IMR-90 (cell line): Measurements from ENCODE around the gene INPP1. TPM values are rescaled to one million over a fixed set of nuclear protein-coding genes. Genes with fewer than 3 reads are reported as not detected.

Source experiments
- ATAC-seq: fragments of 200-7000 bp; cut with Tn5 transposase; 2 replicates; pipeline ENCODE4 v1.9.1; 2020; ENCODE audit warnings: low read depth, mild to moderate bottlenecking, moderate library complexity
- BruUV-seq: library from RNA; stranded (reverse); fragments of 400-500 nt; replicated peaks from 2 replicates; lab custom pipeline; 2021; lab: Mats Ljungman, UMichigan
- CTCF ChIA-PET: fragments of 300-600 bp; formaldehyde crosslinking; extraction: SDS; loops from one replicate; lab custom pipeline; 2021; ENCODE audit warnings: antibody characterized with exemption; lab: Yijun Ruan, JAX
- POLR2A ChIA-PET: fragments of 300-600 bp; sonication (Branson Sonifier 250); formaldehyde crosslinking; loops from one replicate; lab custom pipeline; 2022; ENCODE audit warnings: antibody characterized with exemption; ENCODE audit not compliant: unreplicated experiment; lab: Charles Lee
- DNase-seq: peaks from one replicate; pipeline ENCODE4 v3.0.0; 2013
- H2AFZ ChIP-seq: replicated peaks from 2 replicates; pipeline ENCODE3; 2013; ENCODE audit warnings: low read length, mild to moderate bottlenecking; ENCODE audit not compliant: poor library complexity
- H2AK5ac ChIP-seq: 2 replicates; pipeline ENCODE4 v1.6.1; 2013; ENCODE audit warnings: low read depth, low read length, inconsistent platforms
- H2AK9ac ChIP-seq: replicated peaks from 2 replicates; pipeline ENCODE3; 2013; ENCODE audit warnings: mild to moderate bottlenecking, low read depth, low read length, moderate library complexity; ENCODE audit not compliant: poor library complexity
- H2BK120ac ChIP-seq: 2 replicates; pipeline ENCODE4 v1.6.1; 2013; ENCODE audit warnings: low read depth, low read length, inconsistent platforms
- H2BK15ac ChIP-seq: 3 replicates; pipeline ENCODE4 v1.6.1; 2013; ENCODE audit warnings: low read depth, low read length, inconsistent platforms
- H2BK20ac ChIP-seq: 2 replicates; pipeline ENCODE4 v1.6.1; 2013; ENCODE audit warnings: low read depth, mild to moderate bottlenecking, inconsistent platforms, low read length, moderate library complexity
- H2BK5ac ChIP-seq: 2 replicates; pipeline ENCODE4 v1.6.1; 2013; ENCODE audit warnings: mild to moderate bottlenecking, low read depth, low read length, inconsistent platforms; ENCODE audit not compliant: poor library complexity, severe bottlenecking
- H3K14ac ChIP-seq: replicated peaks from 2 replicates; pipeline ENCODE4 v1.6.1; 2013; ENCODE audit warnings: low read depth, low read length, inconsistent platforms
- H3K18ac ChIP-seq: 2 replicates; pipeline ENCODE4 v1.6.1; 2013; ENCODE audit warnings: low read depth, low read length, control low read depth
- H3K23ac ChIP-seq: 2 replicates; pipeline ENCODE4 v1.6.1; 2013; ENCODE audit warnings: low read depth, low read length, inconsistent platforms
- H3K27ac ChIP-seq: 2 replicates; pipeline ENCODE4 v1.5.1; 2013; ENCODE audit warnings: mild to moderate bottlenecking, control low read depth, low read length; ENCODE audit not compliant: insufficient read depth
- H3K27me3 ChIP-seq: 2 replicates; pipeline ENCODE4 v1.6.1; 2013; ENCODE audit warnings: low read length; ENCODE audit not compliant: control insufficient read depth, insufficient read depth
- H3K36me3 ChIP-seq: 2 replicates; pipeline ENCODE4 v1.6.1; 2013; ENCODE audit warnings: low read length, mixed read lengths; ENCODE audit not compliant: control insufficient read depth, insufficient read depth
- H3K4ac ChIP-seq: 2 replicates; pipeline ENCODE4 v1.6.1; 2013; ENCODE audit warnings: low read depth, low read length, inconsistent platforms
- H3K4me1 ChIP-seq: 2 replicates; pipeline ENCODE4 v1.6.1; 2013; ENCODE audit warnings: low read length, mixed read lengths; ENCODE audit not compliant: control insufficient read depth, insufficient read depth
- H3K4me2 ChIP-seq: 2 replicates; pipeline ENCODE4 v1.6.1; 2013; ENCODE audit warnings: low read depth, mild to moderate bottlenecking, control low read depth, low read length, moderate library complexity
- H3K4me3 ChIP-seq: 2 replicates; pipeline ENCODE4 v1.5.1; 2013; ENCODE audit warnings: low read depth, mild to moderate bottlenecking, control low read depth, low read length, moderate library complexity; ENCODE audit not compliant: insufficient read depth
- H3K56ac ChIP-seq: 2 replicates; pipeline ENCODE4 v1.6.1; 2013; ENCODE audit warnings: low read length, inconsistent platforms; ENCODE audit not compliant: insufficient read depth; ENCODE audit errors: extremely low read depth
- H3K79me1 ChIP-seq, 2 experiments: 2 replicates each; pipeline ENCODE4 v1.6.1; 2013; ENCODE audit warnings: low read length in 2 of 2, inconsistent platforms in 1 of 2, low read depth in 1 of 2
- H3K9ac ChIP-seq: 2 replicates; pipeline ENCODE4 v1.6.1; 2013; ENCODE audit warnings: low read depth, low read length, control low read depth
- H3K9me1 ChIP-seq: 2 replicates; pipeline ENCODE4 v1.6.1; 2013; ENCODE audit warnings: low read length, inconsistent platforms; ENCODE audit not compliant: insufficient read depth
- H3K9me3 ChIP-seq: 2 replicates; pipeline ENCODE4 v1.6.1; 2013; ENCODE audit warnings: low read length; ENCODE audit not compliant: control insufficient read depth, insufficient read depth
- H4K20me1 ChIP-seq: 2 replicates; pipeline ENCODE4 v1.6.1; 2013; ENCODE audit warnings: low read length, inconsistent platforms; ENCODE audit not compliant: insufficient read depth
- H4K5ac ChIP-seq: 2 replicates; pipeline ENCODE4 v1.6.1; 2013; ENCODE audit warnings: mild to moderate bottlenecking, low read depth, low read length, control low read depth
- H4K8ac ChIP-seq, 2 experiments: 2 replicates each; pipeline ENCODE4 v1.6.1; 2013; ENCODE audit warnings: low read depth in 2 of 2, low read length in 2 of 2, control low read depth in 1 of 2, inconsistent platforms in 1 of 2
- H4K91ac ChIP-seq: 2 replicates; pipeline ENCODE4 v1.6.1; 2013; ENCODE audit warnings: low read depth, low read length, inconsistent platforms; ENCODE audit not compliant: insufficient read depth
- BHLHE40 ChIP-seq: fragments of 150-350 bp; IDR thresholded peaks from 2 replicates; pipeline ENCODE4 v1.6.1; 2016; ENCODE audit warnings: mild to moderate bottlenecking, low read depth, low read length
- CEBPB ChIP-seq: IDR thresholded peaks from 2 replicates; pipeline ENCODE4 v1.6.1; 2012; ENCODE audit warnings: low read depth, low read length, improper control_type of control experiment
- CHD1 ChIP-seq: IDR thresholded peaks from 2 replicates; pipeline ENCODE4 v1.6.1; 2012; ENCODE audit warnings: low read depth, low read length, improper control_type of control experiment
- CTCF ChIP-seq: conservative IDR thresholded peaks from 2 replicates; pipeline ENCODE4 v1.5.1; 2012; ENCODE audit warnings: mild to moderate bottlenecking, low read depth, low read length, improper control_type of control experiment
- ELK1 ChIP-seq: fragments of 150-350 bp; IDR thresholded peaks from 2 replicates; pipeline ENCODE4 v1.6.1; 2016; ENCODE audit warnings: low read depth, mild to moderate bottlenecking, low read length, moderate library complexity, borderline replicate concordance
- FOS ChIP-seq: fragments of 150-350 bp; IDR thresholded peaks from 2 replicates; pipeline ENCODE4 v1.6.1; 2016; ENCODE audit warnings: low read depth, low read length
- MAFK ChIP-seq: IDR thresholded peaks from 2 replicates; pipeline ENCODE4 v1.6.1; 2012; ENCODE audit warnings: low read depth, low read length, improper control_type of control experiment
- MAZ ChIP-seq: IDR thresholded peaks from 2 replicates; pipeline ENCODE4 v1.6.1; 2012; ENCODE audit warnings: low read depth, mild to moderate bottlenecking, low read length, improper control_type of control experiment, moderate library complexity, borderline replicate concordance
- MXI1 ChIP-seq: IDR thresholded peaks from 2 replicates; pipeline ENCODE4 v1.6.1; 2012; ENCODE audit warnings: low read depth, mild to moderate bottlenecking, low read length, moderate library complexity, borderline replicate concordance
- NFE2L2 ChIP-seq: fragments of 150-350 bp; IDR thresholded peaks from 2 replicates; pipeline ENCODE4 v1.6.1; 2016; ENCODE audit warnings: low read depth, mild to moderate bottlenecking, low read length
- RAD21 ChIP-seq: IDR thresholded peaks from 2 replicates; pipeline ENCODE4 v1.6.1; 2012; ENCODE audit warnings: low read length, improper control_type of control experiment
- RCOR1 ChIP-seq: IDR thresholded peaks from 2 replicates; pipeline ENCODE4 v1.6.1; 2012; ENCODE audit warnings: mild to moderate bottlenecking, low read length, improper control_type of control experiment; ENCODE audit not compliant: insufficient replicate concordance
- RFX5 ChIP-seq: IDR thresholded peaks from 2 replicates; pipeline ENCODE4 v1.8.0; 2012; ENCODE audit warnings: low read depth, mild to moderate bottlenecking, low read length, moderate library complexity
- USF2 ChIP-seq: fragments of 150-350 bp; IDR thresholded peaks from 2 replicates; pipeline ENCODE4 v1.6.1; 2017; ENCODE audit warnings: mild to moderate bottlenecking, antibody characterized with exemption, low read length, low read depth
- WGBS, 2 experiments: methylation state at CpG; one replicate each; pipeline versions ENCODE4 v1.1.5 to v1.1.7; 2013; ENCODE audit warnings: missing lambda C conversion rate in 2 of 2; ENCODE audit not compliant: insufficient read length in 1 of 2; ENCODE audit errors: extremely low coverage in 2 of 2; 5-methylcytosine and 5-hydroxymethylcytosine counted together
- dilution Hi-C: fragments of 300-500 bp; cut with HindIII; formaldehyde crosslinking; loops from one replicate; pipeline ENCODE4 v1.14.3; 2018; ENCODE audit warnings: low sequenced_read_pairs; ENCODE audit not compliant: unreplicated experiment
- in situ Hi-C: fragments of 300-500 bp; cut with MboI; formaldehyde crosslinking; loops from 3 replicates; pipeline ENCODE4 v1.14.3; 2019; ENCODE audit warnings: low sequenced_read_pairs, inconsistent platforms, mixed read lengths
- intact Hi-C: fragments of 100-400 bp; cut with micrococcal nuclease; formaldehyde crosslinking; loops from 2 replicates; pipeline ENCODE4 v1.10.0; 2022
- polyA plus RNA-seq, 3 experiments: library from polyadenylated mRNA; depleted of rRNA; stranded (reverse); fragments of >200 nt; gene quantifications; 2 replicates each; pipeline ENCODE4 v1.2.3, GENCODE V29; 2012; ENCODE audit warnings: low replicate concordance in 1 of 3
- total RNA-seq: library from RNA; depleted of rRNA; stranded (reverse); fragments of >200 nt; gene quantifications from 2 replicates; pipeline ENCODE4 v1.2.3, GENCODE V29; 2012

INPP1 gene
- total and polyA plus RNA-seq, 2 of the 4 experiments (the other 2 are of a cell fraction) = 4.1 to 10.1 TPM

- ChIA-PET POLR2A (no interaction called here), CTCF (no interaction called here)
- Histone ChIP-seq H2AFZ (no peak overlapping the region), H4K5ac (no peak overlapping the region), H4K20me1 (no peaks in the 10 kb centered on the region), H2AK5ac (no peak overlapping the region), H3K18ac (no peak overlapping the region), H2BK120ac (no peak overlapping the region), H3K4me1 (peaks cover 2% of the 10 kb centered on the region; the same call in 1 of the 2 replicates), H3K56ac (no peak overlapping the region), H2BK15ac (no peak overlapping the region), H3K4me2 (no peak overlapping the region), H3K79me1 (no peaks in the 10 kb centered on the region), H3K14ac (no peak overlapping the region), H4K8ac (no peak overlapping the region), H3K4me3 (no peak overlapping the region), H2BK5ac (no peak overlapping the region), H3K9me1 (no peaks in the 10 kb centered on the region), H4K91ac (no peak overlapping the region), H2AK9ac (no peak overlapping the region), H3K9ac (no peak overlapping the region), H3K36me3 (no peaks in the 10 kb centered on the region), H2BK20ac (no peak overlapping the region), H3K9me3 (no peaks in the 10 kb centered on the region), H3K4ac (no peak overlapping the region), H3K27ac (no peak overlapping the region), H3K23ac (no peak overlapping the region), H3K27me3 (no peaks in the 10 kb centered on the region)
- BruUV-seq = no TSS peak
- dilution Hi-C loops (no loop called here), intact Hi-C loops (no loop called here), in situ Hi-C loops (loop anchor here (10.0 kb wide), 1 partner anchor 90 kb away; no protein-coding TSS in a partner anchor)
- ATAC-seq (no peak), DNase-seq (no peak)
- no peak for TF ChIP-seq FOS
- no peak for TF ChIP-seq CHD1
- no peak for TF ChIP-seq CEBPB
- TF ChIP-seq MAFK = no peak
- TF ChIP-seq MAZ = no peak
- no peak for TF ChIP-seq BHLHE40
- TF ChIP-seq MXI1 = no peak
- no peak for TF ChIP-seq RAD21
- no peak for TF ChIP-seq RFX5
- TF ChIP-seq NFE2L2 = no peak
- no peak for TF ChIP-seq ELK1
- TF ChIP-seq RCOR1 = no peak
- no peak for TF ChIP-seq CTCF
- TF ChIP-seq USF2 = no peak
- WGBS, 2 experiments = no CpG with 5 or more reads among the region's 4 CpGs
Observed at GRCh38 chr2:190415251-190415650, 71.9 kb downstream of the INPP1 start.
